H1 (cell line): ENCODE results near the gene ADAMTS16. TPM values are rescaled to one million over a fixed set of nuclear protein-coding genes. Genes with fewer than 3 reads are reported as not detected.

Experiments used
- CTCF ChIA-PET: fragments of 300-600 bp; sonication (Branson Sonifier 250); formaldehyde crosslinking; loops from one replicate; lab custom pipeline; 2021; ENCODE audit not compliant: partially characterized antibody; lab: Charles Lee
- POLR2A ChIA-PET: fragments of 300-600 bp; sonication (Branson Sonifier 250); formaldehyde crosslinking; loops from one replicate; lab custom pipeline; 2021; ENCODE audit warnings: inconsistent platforms; ENCODE audit not compliant: partially characterized antibody; lab: Charles Lee
- DNase-seq, 2 experiments: peaks; one replicate each; pipeline versions ENCODE4 v3.0.0 to v3.0.0-alpha.2; 2010 to 2022; ENCODE audit warnings: low spot score in 2 of 2, low read depth in 1 of 2, mixed read lengths in 1 of 2
- FAIRE-seq: peaks from 2 replicates; lab custom pipeline; 2011; peaks lifted over from hg19 to GRCh38; lab: Jason Lieb, UNC
- H2AFZ ChIP-seq: 2 replicates; pipeline ENCODE4 v1.8.1; 2012; ENCODE audit warnings: low read length, inconsistent platforms
- H2AK5ac ChIP-seq: 2 replicates; pipeline ENCODE4 v1.6.1; 2013; ENCODE audit warnings: low read depth, low read length
- H2BK120ac ChIP-seq: replicated peaks from 2 replicates; pipeline ENCODE3; 2013; ENCODE audit warnings: low read depth, low read length, inconsistent platforms
- H2BK12ac ChIP-seq: 2 replicates; pipeline ENCODE4 v1.6.1; 2013; ENCODE audit warnings: low read depth, low read length
- H2BK15ac ChIP-seq: 2 replicates; pipeline ENCODE4 v1.6.1; 2013; ENCODE audit warnings: low read length
- H2BK20ac ChIP-seq: 2 replicates; pipeline ENCODE4 v1.6.1; 2013; ENCODE audit warnings: low read length
- H2BK5ac ChIP-seq: 2 replicates; pipeline ENCODE4 v1.6.1; 2013; ENCODE audit warnings: low read depth, low read length
- H3K14ac ChIP-seq: 2 replicates; pipeline ENCODE4 v1.6.1; 2013; ENCODE audit warnings: inconsistent platforms; ENCODE audit not compliant: insufficient read length
- H3K18ac ChIP-seq: 2 replicates; pipeline ENCODE4 v1.6.1; 2013; ENCODE audit warnings: low read length; ENCODE audit errors: extremely low read depth
- H3K23ac ChIP-seq: 2 replicates; pipeline ENCODE4 v1.6.1; 2013; ENCODE audit warnings: inconsistent platforms; ENCODE audit not compliant: insufficient read length
- H3K23me2 ChIP-seq: 2 replicates; pipeline ENCODE4 v1.6.1; 2013; ENCODE audit warnings: low read depth, low read length
- H3K27ac ChIP-seq: 2 replicates; pipeline ENCODE4 v1.6.1; 2011; ENCODE audit warnings: low read depth, low read length, inconsistent platforms
- H3K27me3 ChIP-seq, 4 experiments: replicated peaks in 1 of 4; 1 replicate in 1 of 4; 2 replicates in 3 of 4; pipeline versions ENCODE4 v1.6.1 to v1.8.1; 2011 to 2013; ENCODE audit warnings: low read length in 3 of 4, mild to moderate bottlenecking in 3 of 4, inconsistent platforms in 2 of 4, mixed read lengths in 2 of 4, moderate library complexity in 1 of 4; ENCODE audit not compliant: control insufficient read depth in 3 of 4, insufficient read depth in 3 of 4; ENCODE audit errors: extremely low read depth in 1 of 4
- H3K36me3 ChIP-seq, 4 experiments: 2 replicates each; pipeline versions ENCODE4 v1.6.1 to v1.8.1; 2011 to 2013; ENCODE audit warnings: mild to moderate bottlenecking in 4 of 4, low read length in 3 of 4, moderate library complexity in 2 of 4, control low read depth in 1 of 4, inconsistent platforms in 1 of 4; ENCODE audit not compliant: insufficient read depth in 4 of 4, control insufficient read depth in 2 of 4
- H3K4ac ChIP-seq: replicated peaks from 2 replicates; pipeline ENCODE3; 2013; ENCODE audit warnings: low read length, low read depth, mixed read lengths, inconsistent platforms; ENCODE audit not compliant: insufficient read length
- H3K4me1 ChIP-seq, 4 experiments: replicated peaks in 1 of 4; 1 replicate in 1 of 4; 2 replicates in 3 of 4; pipeline versions ENCODE4 v1.6.1 to v1.8.1; 2011 to 2013; ENCODE audit warnings: low read length in 3 of 4, inconsistent platforms in 2 of 4, mixed read lengths in 1 of 4; ENCODE audit not compliant: insufficient read depth in 4 of 4, control insufficient read depth in 3 of 4
- H3K4me2 ChIP-seq, 2 experiments: 2 replicates each; pipeline versions ENCODE4 v1.6.1 to v1.8.1; 2011 to 2013; ENCODE audit warnings: low read depth in 2 of 2, low read length in 2 of 2, control low read depth in 1 of 2, inconsistent platforms in 1 of 2, mild to moderate bottlenecking in 1 of 2; ENCODE audit not compliant: insufficient read depth in 1 of 2
- H3K4me3 ChIP-seq, 4 experiments: fragments of 200-600, 300-600 bp in 1 of 4; sonication (generic), shearing (Covaris generic), sonication (Bioruptor Twin) in 1 of 4; 2 replicates each; pipeline versions ENCODE4 v1.5.1 to v1.8.1; 2011 to 2016; ENCODE audit warnings: low read length in 4 of 4, low read depth in 3 of 4, control low read depth in 2 of 4, inconsistent platforms in 2 of 4, mild to moderate bottlenecking in 2 of 4, mixed read lengths in 1 of 4, moderate library complexity in 1 of 4; ENCODE audit not compliant: insufficient read depth in 2 of 4; ENCODE audit errors: extremely low read depth in 1 of 4
- H3K56ac ChIP-seq: replicated peaks from 2 replicates; pipeline ENCODE3; 2013; ENCODE audit warnings: low read depth, mild to moderate bottlenecking, mixed read lengths, low read length, inconsistent platforms; ENCODE audit not compliant: insufficient read length
- H3K79me1 ChIP-seq: 2 replicates; pipeline ENCODE4 v1.6.1; 2013; ENCODE audit warnings: low read depth, low read length, control low read depth
- H3K79me2 ChIP-seq, 2 experiments: 2 replicates each; pipeline versions ENCODE4 v1.6.1 to v1.8.1; 2012 to 2013; ENCODE audit warnings: low read length in 2 of 2, mild to moderate bottlenecking in 2 of 2, inconsistent platforms in 1 of 2; ENCODE audit not compliant: insufficient read depth in 2 of 2, control insufficient read depth in 1 of 2
- H3K9ac ChIP-seq, 4 experiments: replicated peaks in 1 of 4; 1 replicate in 1 of 4; 2 replicates in 3 of 4; pipeline versions ENCODE4 v1.6.1 to v1.8.1; 2011 to 2013; ENCODE audit warnings: low read depth in 3 of 4, low read length in 3 of 4, control low read depth in 2 of 4, mild to moderate bottlenecking in 2 of 4, moderate library complexity in 2 of 4, inconsistent platforms in 1 of 4; ENCODE audit errors: extremely low read depth in 1 of 4
- H3K9me3 ChIP-seq, 2 experiments: 2 replicates each; pipeline versions ENCODE4 v1.6.1 to v1.8.1; 2012 to 2013; ENCODE audit warnings: mild to moderate bottlenecking in 2 of 2, moderate library complexity in 2 of 2, control low read depth in 1 of 2, inconsistent platforms in 1 of 2, low read depth in 1 of 2, low read length in 1 of 2, mixed read lengths in 1 of 2; ENCODE audit not compliant: insufficient read depth in 2 of 2
- H4K20me1 ChIP-seq, 2 experiments: replicated peaks in 1 of 2; 2 replicates each; pipeline versions ENCODE3 to v1.8.1; 2011 to 2013; ENCODE audit warnings: inconsistent platforms in 2 of 2, low read length in 2 of 2, mild to moderate bottlenecking in 1 of 2; ENCODE audit not compliant: insufficient read depth in 2 of 2, control insufficient read depth in 1 of 2
- H4K5ac ChIP-seq: 2 replicates; pipeline ENCODE4 v1.6.1; 2013; ENCODE audit warnings: low read length, low read depth, mixed read lengths, inconsistent platforms; ENCODE audit not compliant: insufficient read length
- H4K8ac ChIP-seq: 2 replicates; pipeline ENCODE4 v1.8.0; 2013; ENCODE audit warnings: mild to moderate bottlenecking, moderate library complexity, low read length, inconsistent platforms; ENCODE audit not compliant: insufficient read depth; ENCODE audit errors: extremely low read depth
- H4K91ac ChIP-seq: replicated peaks from 2 replicates; pipeline ENCODE3; 2013; ENCODE audit warnings: low read length, mixed read lengths, inconsistent platforms; ENCODE audit not compliant: insufficient read length
- ASH2L ChIP-seq: fragments of 200-600, 300-600 bp; sonication (generic); IDR thresholded peaks from one replicate; pipeline ENCODE4 v1.7.1; 2017; ENCODE audit warnings: low read length
- CBX8 ChIP-seq: fragments of 300-800, 300-1000 bp; sonication (generic); IDR thresholded peaks from 2 replicates; pipeline ENCODE4 v1.7.1; 2016; ENCODE audit warnings: low read depth, low read length, borderline replicate concordance
- CHD1 ChIP-seq: IDR thresholded peaks from 2 replicates; pipeline ENCODE4 v1.6.1; 2012; ENCODE audit warnings: low read depth, low read length, improper control_type of control experiment
- CTBP2 ChIP-seq: IDR thresholded peaks from 2 replicates; pipeline ENCODE4 v1.7.0; 2011; ENCODE audit warnings: borderline replicate concordance, mild to moderate bottlenecking, moderate library complexity, mixed read lengths, low read length; ENCODE audit not compliant: insufficient read depth, insufficient read length
- E2F6 ChIP-seq: IDR thresholded peaks from 2 replicates; pipeline ENCODE4 v1.6.1; 2012; ENCODE audit warnings: inconsistent platforms
- HDAC2 ChIP-seq, 2 experiments: fragments of 300-600 bp in 1 of 2; sonication (generic) in 1 of 2; IDR thresholded peaks; 2 replicates each; pipeline ENCODE4 v1.6.1; 2011 to 2012; ENCODE audit warnings: low read depth in 2 of 2, low read length in 2 of 2, mild to moderate bottlenecking in 2 of 2, moderate library complexity in 2 of 2, borderline replicate concordance in 1 of 2, inconsistent platforms in 1 of 2
- HDAC6 ChIP-seq: IDR thresholded peaks from one replicate; pipeline ENCODE4 v1.7.1; 2012; ENCODE audit warnings: low read depth, mild to moderate bottlenecking, inconsistent platforms, low read length, moderate library complexity
- JUND ChIP-seq: IDR thresholded peaks from 2 replicates; pipeline ENCODE4 v1.6.1; 2011; ENCODE audit warnings: mild to moderate bottlenecking, improper control_type of control experiment, low read length
- POLR2A ChIP-seq, 2 experiments: IDR thresholded peaks; 1 replicate in 1 of 2; 2 replicates in 1 of 2; pipeline ENCODE4 v1.6.1; 2011; ENCODE audit warnings: low read depth in 2 of 2, low read length in 2 of 2, mild to moderate bottlenecking in 2 of 2; ENCODE audit errors: control extremely low read depth in 1 of 2
- RXRA ChIP-seq: IDR thresholded peaks from 2 replicates; pipeline ENCODE4 v1.6.1; 2011; ENCODE audit warnings: low read depth, mild to moderate bottlenecking, low read length, moderate library complexity; ENCODE audit not compliant: insufficient read depth
- TEAD4 ChIP-seq: IDR thresholded peaks from 2 replicates; pipeline ENCODE4 v1.6.1; 2012; ENCODE audit warnings: low read depth, low read length, inconsistent platforms, mixed read lengths
- WGBS, 2 experiments: shearing (Covaris generic) in 1 of 2; methylation state at CpG; one replicate each; pipeline versions ENCODE4 v1.1.6 to v1.1.7; 2013 to 2015; ENCODE audit warnings: low lambda C conversion rate in 2 of 2, mixed read lengths in 2 of 2, inconsistent platforms in 1 of 2, low coverage in 1 of 2, missing lambda C conversion rate in 1 of 2; ENCODE audit not compliant: insufficient replicate concordance in 2 of 2, insufficient coverage in 1 of 2, insufficient read length in 1 of 2; ENCODE audit errors: extremely low coverage in 1 of 2, missing lambda C conversion rate in 1 of 2; 5-methylcytosine and 5-hydroxymethylcytosine counted together
- polyA plus RNA-seq, 7 experiments: library from polyadenylated mRNA; depleted of rRNA in 3 of 7; stranded (reverse) in 5 of 7; unstranded in 2 of 7; fragments of >200 nt in 5 of 7; fragments of 200-250 nt in 2 of 7; gene quantifications; 1 replicate in 5 of 7; 2 replicates in 1 of 7; 4 replicates in 1 of 7; pipeline versions ENCODE4 v1.2.1 to v1.2.3, GENCODE V29; 2011 to 2013; ENCODE audit warnings: missing spikeins in 2 of 7, mixed read lengths in 2 of 7
- total RNA-seq: library from RNA; stranded (reverse); fragmentation: NEBNext Ultra II Directional; extraction: Animal tissue kit (Norgen Biotek cat#: 25700); gene quantifications from 2 replicates; pipeline ENCODE4 v1.2.1, GENCODE V29; 2021
- TF ChIP-seq, protein P1 (sequence below): IDR thresholded peaks from 2 replicates; pipeline ENCODE4 v1.6.1; 2011; ENCODE audit warnings: low read length, improper control_type of control experiment

The ADAMTS16 gene
- total and polyA plus RNA-seq, 2 of the 8 experiments (the other 6 are each of a cell fraction or from before 2014, with no cell fraction given), result 3.7 to 16.0 TPM

GRCh38 chr5:5290674-5291334, 150.7 kb downstream of the ADAMTS16 start:
- Histone ChIP-seq H3K27ac (no peak overlapping the region), H3K9me3 (no peaks in the 10 kb centered on the region), H3K4me2 (no peak overlapping the region), H2AK5ac (no peak overlapping the region), H3K18ac (no peak overlapping the region), H4K91ac (no peak overlapping the region), H3K79me2 (no peaks in the 10 kb centered on the region), H2AFZ (no peak overlapping the region), H2BK120ac (no peak overlapping the region), H4K20me1 (no peaks in the 10 kb centered on the region), H3K23me2 (no peaks in the 10 kb centered on the region), H4K8ac (no peak overlapping the region), H3K4me1 (peaks cover 0 to 2% (median 0%) of the 10 kb centered on the region in 4 experiments; a peak in 1 of 7 replicates), H4K5ac (no peak overlapping the region), H2BK15ac (no peak overlapping the region), H3K23ac (no peak overlapping the region), H3K14ac (no peak overlapping the region), H3K4me3 (no peak overlapping the region), H3K9ac (no peak overlapping the region), H2BK20ac (no peak overlapping the region), H2BK5ac (no peak overlapping the region), H2BK12ac (no peak overlapping the region), H3K36me3 (no peaks in the 10 kb centered on the region), H3K4ac (no peak overlapping the region), H3K56ac (no peak overlapping the region), H3K79me1 (no peaks in the 10 kb centered on the region), H3K27me3 (no peaks in the 10 kb centered on the region)
- WGBS, 2 experiments, result 87% methylated on average over 10 of the region's 10 CpGs; no CpG with 5 or more reads in 1 of the 2 experiments
- CTCF ChIA-PET, result interaction anchor here (0.7 to 1.6 kb wide), 3 partner anchors 33 to 151 kb away, joined by 3 read pairs; partner anchors contain the start of gene ADAMTS16
- FAIRE-seq (no peak), DNase-seq (no peak)
- POLR2A ChIA-PET, result no interaction called here
- no peak for TF ChIP-seq RXRA
- TF ChIP-seq TEAD4, result no peak
- TF ChIP-seq POLR2A (IDR thresholded peaks at IDR 0.05; ENCODE audit: control extremely low read depth in 1 of 2, low read depth in 2 of 2, low read length in 2 of 2), result no peak
- TF ChIP-seq, protein P1, sequence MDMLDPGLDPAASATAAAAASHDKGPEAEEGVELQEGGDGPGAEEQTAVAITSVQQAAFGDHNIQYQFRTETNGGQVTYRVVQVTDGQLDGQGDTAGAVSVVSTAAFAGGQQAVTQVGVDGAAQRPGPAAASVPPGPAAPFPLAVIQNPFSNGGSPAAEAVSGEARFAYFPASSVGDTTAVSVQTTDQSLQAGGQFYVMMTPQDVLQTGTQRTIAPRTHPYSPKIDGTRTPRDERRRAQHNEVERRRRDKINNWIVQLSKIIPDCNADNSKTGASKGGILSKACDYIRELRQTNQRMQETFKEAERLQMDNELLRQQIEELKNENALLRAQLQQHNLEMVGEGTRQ, result no peak
- TF ChIP-seq HDAC6, result no peak
- no peak for TF ChIP-seq JUND
- TF ChIP-seq CBX8, result no peak
- no peak for TF ChIP-seq CHD1
- TF ChIP-seq ASH2L, result no peak
- no peak for TF ChIP-seq CTBP2
- TF ChIP-seq E2F6, result no peak
- TF ChIP-seq HDAC2 (IDR thresholded peaks at IDR 0.05; ENCODE audit: borderline replicate concordance in 1 of 2, low read depth in 2 of 2, low read length in 2 of 2), result no peak
